Lower leg skin (tissue), 3 donors: Measurements from ENCODE around the gene ZNF462.

Experiments
- CTCF ChIP-seq, 3 donors: fragments of 450-650 bp; IDR thresholded peaks; one replicate each; pipeline ENCODE4 v1.5.1; 2016; ENCODE audit warnings: antibody characterized with exemption in 3 of 3, mild to moderate bottlenecking in 3 of 3, moderate library complexity in 2 of 3
- POLR2A ChIP-seq, 2 donors: fragments of 450-650 bp; IDR thresholded peaks; one replicate each; pipeline ENCODE4 v1.6.1; 2016 to 2017; ENCODE audit warnings: antibody characterized with exemption in 2 of 2, mild to moderate bottlenecking in 1 of 2, moderate library complexity in 1 of 2

- TF ChIP-seq CTCF (IDR thresholded peaks at IDR 0.05) (no peak), POLR2A (IDR thresholded peaks at IDR 0.05) (no peak)
Measured at GRCh38 chr9:106879439-106879882, 16.5 kb downstream of the ZNF462 start.
